ENCODE results near the gene MARS1.
"Not testable (repeated sequence)": the region's sequence is repeated elsewhere in the genome, so short reads cannot be mapped to it uniquely, and the experiment has no call there.

The MARS1 gene

DNA sequence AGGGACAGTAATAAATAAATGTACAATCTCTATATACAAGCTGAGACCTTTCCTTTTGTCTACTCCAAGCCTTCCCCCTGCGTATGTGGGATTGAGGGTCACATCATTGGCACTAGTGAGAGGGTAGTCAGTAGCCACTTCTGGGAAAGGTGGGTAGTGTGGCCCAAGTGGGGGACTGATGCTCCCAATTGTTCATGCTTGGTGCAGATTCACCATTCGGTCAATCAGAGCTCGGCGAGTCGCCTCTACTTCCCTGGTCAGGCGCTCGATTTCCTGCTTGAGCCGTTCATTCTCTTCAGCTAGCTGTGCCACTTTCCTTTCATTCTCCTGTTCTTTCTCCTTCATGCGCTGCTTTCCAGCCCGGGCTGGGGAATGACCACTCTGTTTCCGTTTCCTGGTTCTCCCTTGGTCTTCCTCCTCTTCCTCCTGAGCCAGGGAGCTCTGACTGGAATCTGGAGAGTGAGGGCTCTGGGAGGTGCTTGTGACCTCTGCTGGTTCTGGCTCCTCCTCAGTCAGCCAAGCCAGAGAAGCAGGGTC is 28.8 kb downstream of the MARS1 start:
- no peak for DNase-seq (ENCODE audit: low read depth in 2 of 2)

DNA sequence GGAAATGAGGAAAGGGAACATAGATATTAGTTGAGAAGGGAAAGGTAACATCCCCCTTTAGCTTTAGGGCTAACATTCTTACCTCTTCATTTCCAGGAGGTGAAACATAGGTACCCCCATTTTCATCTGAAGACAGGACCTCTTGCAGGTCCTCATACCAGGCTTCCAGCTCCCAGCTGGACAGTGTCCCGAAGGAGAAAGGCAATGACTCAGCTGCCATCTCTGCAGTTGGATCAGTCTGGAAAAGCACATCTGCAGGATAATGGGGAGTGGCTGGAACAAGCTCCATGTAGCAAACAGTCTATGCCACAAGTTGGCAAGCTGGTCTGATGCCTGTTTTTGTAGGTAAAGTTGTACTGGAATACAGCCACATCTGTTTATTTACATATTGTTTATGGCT is 29.3 kb downstream of the MARS1 start:
- no peak for DNase-seq (ENCODE audit: low read depth in 2 of 2)

DNA sequence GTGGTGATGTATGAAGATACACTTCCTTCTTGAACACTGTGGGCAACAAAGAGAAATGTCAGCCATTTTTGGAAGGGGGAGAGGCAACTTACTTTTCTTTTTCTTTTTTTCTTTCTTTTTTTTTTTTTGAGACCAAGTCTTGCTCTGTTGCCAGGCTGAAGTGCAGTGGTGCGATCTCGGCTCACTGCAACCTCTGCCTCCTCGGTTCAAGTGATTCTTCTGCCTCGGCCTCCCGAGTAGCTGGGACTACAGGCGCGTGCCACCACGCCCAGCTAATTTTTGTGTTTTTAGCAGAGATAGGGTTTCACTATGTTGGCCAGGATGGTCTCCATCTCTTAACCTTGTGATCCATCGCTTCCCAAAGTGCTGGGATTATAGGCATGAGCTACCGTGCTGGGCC is 29.9 kb downstream of the MARS1 start:
- not testable (repeated sequence) for DNase-seq (ENCODE audit: low read depth in 2 of 2)

DNA sequence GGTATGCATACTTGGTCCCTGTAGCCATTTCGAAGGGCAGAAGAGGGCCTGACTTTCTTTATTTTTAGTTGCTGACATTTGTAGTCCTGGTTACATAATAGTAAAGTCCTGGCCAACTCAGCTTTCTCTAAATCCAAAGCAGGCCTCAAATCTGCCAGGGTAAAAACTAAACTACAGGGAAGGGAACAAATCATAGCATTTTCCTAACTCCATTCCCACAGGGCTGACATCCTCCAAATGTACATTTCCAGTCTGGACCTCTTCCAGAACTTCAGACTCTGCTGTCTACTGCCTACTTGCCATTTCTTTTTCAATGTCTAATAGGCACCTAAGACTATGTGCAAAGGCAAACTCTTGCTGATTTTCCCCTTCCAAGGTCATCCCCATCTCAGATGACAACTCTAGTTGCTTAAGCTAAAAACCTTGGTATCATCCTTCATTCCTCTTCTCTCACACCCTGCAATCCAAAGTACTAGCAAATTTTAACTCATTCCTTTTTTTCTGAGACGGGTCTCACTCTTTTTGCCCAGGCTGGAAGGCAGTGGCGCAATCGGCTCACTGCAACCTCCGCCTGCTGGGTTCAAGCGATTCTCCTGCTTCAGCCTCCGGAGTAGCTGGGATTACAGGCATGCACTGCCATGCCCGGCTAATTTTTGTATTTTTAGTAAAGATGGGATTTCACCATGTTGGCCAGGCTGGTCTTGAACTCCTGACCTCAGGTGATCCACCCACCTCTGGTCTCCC is 30.5 kb downstream of the MARS1 start:
- no peak for DNase-seq (ENCODE audit: low read depth in 2 of 2)

DNA sequence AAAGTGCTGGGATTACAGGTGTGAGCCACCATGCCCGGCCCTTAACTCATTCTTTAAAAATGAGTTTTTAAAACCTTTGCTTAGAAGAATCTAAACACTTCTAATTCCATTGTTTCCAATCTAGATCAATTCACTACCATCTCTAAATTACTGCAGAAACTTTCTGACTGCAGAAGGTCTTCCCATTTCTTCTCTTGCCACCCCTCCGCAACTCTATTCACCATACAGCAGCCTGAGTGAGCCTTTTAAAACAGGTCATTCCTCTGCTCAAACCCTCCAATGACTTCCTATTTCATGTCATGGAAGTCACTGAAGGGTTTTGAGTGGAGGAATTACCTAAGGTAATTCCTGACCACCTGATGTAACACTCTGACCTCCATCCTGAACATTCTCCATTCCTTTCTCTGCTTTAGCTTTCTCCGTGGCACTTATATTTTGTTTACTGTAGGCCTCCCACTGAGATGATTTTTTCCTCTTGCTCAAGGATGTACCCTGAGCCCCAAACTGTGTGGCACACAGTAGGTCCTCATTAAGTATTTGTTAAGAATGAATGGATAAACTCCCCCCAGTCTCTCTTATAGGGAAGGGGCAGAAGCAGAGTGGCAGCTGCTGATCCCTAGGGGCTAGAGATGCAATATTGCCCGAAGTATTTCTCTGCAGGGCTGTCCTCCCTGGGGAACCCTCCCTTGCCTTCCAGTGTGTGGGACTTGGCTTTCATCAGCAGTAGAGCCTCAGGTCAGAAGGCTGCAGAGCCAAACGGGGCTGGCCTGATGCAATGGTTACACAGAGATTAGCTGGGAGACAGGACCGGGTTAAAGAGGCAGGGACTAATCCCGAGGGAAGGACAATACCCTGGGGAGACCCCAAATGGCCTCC is 31.3 kb downstream of the MARS1 start:
- DNase-seq (ENCODE audit: low read depth in 2 of 2): no peak

DNA sequence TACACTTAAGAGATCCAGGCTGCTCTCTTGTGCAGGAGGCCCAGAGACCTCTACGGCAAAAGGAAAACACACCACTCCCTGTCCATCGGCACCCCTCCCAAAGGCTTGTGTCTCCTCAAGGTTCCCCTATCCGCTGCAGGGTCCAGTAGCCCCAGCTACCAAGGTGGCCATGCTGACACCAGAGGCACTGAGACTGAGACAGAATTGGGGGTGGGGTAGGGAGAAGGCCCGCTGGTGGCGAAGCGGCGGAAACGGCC is 31.9 kb downstream of the MARS1 start:
- DNase-seq (ENCODE audit: low read depth in 2 of 2): no peak

DNA sequence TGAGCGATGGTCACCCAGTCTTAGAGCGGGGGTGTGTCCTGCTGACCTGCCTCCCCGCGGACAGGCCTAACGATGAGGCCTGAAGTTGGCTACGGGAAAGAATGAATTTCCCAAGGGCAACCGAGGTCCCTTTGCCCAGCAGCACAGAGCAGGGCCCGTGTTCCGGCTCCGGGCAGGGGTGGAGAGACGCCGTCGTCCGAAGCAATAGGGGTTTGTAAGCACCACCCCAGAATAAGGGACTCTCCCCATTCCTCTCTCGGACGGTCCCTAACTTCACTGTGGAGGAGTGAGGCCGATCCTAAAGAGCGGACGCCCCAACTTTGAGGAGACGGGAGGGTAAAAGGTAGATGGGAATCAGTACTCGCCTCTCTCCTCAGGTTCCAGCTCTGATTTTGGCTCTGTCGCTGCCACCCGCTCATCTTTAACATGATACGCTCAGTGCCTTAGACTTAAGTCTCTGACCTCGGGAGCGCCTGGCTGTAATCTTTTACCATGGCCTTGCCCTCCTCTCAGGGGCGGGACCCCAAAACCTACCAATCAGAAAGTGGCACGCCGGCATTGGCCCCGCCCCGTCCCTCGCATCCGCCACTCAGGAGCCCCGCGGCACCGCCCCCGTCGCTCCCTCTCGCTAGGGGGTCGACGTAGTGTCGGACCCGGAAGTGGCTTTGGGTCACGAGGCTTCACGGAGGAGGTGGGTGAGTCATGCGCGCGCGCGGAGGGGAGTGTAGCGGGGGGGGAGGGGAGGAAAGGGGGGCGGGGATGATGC is 32.4 kb downstream of the MARS1 start, which contains the start of gene DDIT3:
TSS of gene DDIT3 (minus strand) at position 462 of the 766 bp plus-strand sequence. CDS start 3,108 bp downstream, outside the sequence.
- peak; percentile 99 to 100 for DNase-seq (ENCODE audit: low read depth in 2 of 2)

- DNase-seq (ENCODE audit: low read depth in 2 of 2): no peak
Observed at GRCh38 chr12:57521525-57522010, 33.7 kb downstream of the MARS1 start.

DNA sequence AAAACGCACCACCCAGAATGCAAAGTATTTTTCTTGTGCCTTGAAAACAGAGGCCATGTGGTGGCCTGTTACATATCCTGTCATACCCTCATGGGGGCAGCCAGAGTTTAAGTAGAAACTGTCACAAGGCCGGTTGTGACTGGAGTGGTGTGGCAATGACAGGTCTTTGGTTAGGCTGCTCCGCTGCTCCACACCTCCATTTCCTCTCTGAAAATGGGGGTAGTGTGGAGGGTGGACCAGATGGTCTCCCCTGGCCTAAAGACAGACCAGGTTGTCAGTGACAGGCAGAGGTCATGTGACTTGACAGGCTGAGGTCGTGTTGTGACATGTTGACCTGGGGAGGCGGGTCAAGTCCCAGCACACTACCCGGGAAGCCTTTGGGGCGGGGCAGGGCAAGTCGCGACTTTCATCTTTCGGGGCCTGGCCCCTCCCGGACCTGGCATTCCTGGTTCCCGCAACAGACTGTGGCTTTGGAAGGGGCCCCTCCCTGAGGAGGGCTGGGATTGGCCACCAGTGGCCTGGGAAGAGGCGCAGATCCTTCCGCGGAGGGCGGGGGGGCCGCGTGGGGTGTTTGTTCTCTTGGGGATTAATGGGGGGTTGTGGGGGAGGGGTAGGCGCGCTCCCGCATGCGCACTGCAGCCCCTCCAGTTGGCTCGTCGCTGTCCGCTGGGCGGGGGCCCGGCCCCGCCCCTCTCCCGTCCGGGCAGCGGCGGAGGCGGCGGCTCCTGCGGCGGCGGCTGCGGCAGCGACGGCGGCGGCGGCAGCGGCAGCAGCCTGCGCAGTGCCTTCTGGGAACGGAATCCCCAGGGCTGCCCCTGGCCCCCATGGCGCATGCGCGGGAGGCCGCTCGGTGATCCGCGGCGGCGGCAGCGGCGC is 34.4 kb downstream of the MARS1 start, which contains the start of gene MBD6:
TSS of gene MBD6 (plus strand) at position 814 of the 876 bp plus-strand sequence. CDS start 1,480 bp downstream, outside the sequence.
- peak; percentile 83 to 84 for DNase-seq (ENCODE audit: low read depth in 2 of 2)

GRCh38 chr12:57522887-57523705 is 35.2 kb downstream of the MARS1 start:
- no peak for DNase-seq (ENCODE audit: low read depth in 2 of 2)

GRCh38 chr12:57523706-57524614 is 36.1 kb downstream of the MARS1 start:
- no peak for DNase-seq (ENCODE audit: low read depth in 2 of 2)

- no peak for DNase-seq (ENCODE audit: low read depth in 2 of 2)
Observed at GRCh38 chr12:57524814-57525614, 37.1 kb downstream of the MARS1 start.

GRCh38 chr12:57525615-57526383 is 37.9 kb downstream of the MARS1 start:
- no peak for DNase-seq (ENCODE audit: low read depth in 2 of 2)

- DNase-seq (ENCODE audit: low read depth in 2 of 2): no peak
Observed at GRCh38 chr12:57526477-57527126, 38.7 kb downstream of the MARS1 start.

DNA sequence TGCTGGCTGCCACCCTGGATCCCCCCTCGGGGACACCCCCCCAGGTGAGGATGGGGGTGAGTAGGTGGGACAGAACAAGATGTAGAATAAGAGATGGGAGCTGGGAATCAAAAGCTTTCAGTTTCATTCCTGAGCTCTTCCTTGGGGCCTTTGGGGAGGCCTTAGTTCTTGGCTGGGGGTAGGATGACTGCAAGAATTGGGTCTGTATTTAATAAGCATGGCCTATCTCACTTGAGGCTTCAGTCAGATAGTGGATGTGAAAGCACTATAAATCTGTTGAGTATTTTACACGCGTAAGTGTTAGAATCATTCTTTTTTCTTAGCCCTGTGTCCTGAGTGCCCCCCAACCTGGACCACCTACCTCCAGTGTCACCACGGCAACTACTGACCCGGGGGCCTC is 39.3 kb downstream of the MARS1 start:
- no peak for DNase-seq (ENCODE audit: low read depth in 2 of 2)

GRCh38 chr12:57528176-57528575 is 40.3 kb downstream of the MARS1 start:
- DNase-seq (ENCODE audit: low read depth in 2 of 2): no peak
